Stimulated activated CD4-positive, alpha-beta T cell treated with anti-CD3 and anti-CD28 coated beads, Interleukin-2, amount 100 ng/mL, for 24 hours (primary cell): Measurements from ENCODE around the gene AGK.
"Not testable (repeated sequence)": the region's sequence is repeated elsewhere in the genome, so short reads cannot be mapped to it uniquely, and the experiment has no call there.

Source experiments
- DNase-seq, 2 donors: peaks; one replicate each; pipeline ENCODE4 v3.0.0-alpha.2; 2020

AGK gene

DNA sequence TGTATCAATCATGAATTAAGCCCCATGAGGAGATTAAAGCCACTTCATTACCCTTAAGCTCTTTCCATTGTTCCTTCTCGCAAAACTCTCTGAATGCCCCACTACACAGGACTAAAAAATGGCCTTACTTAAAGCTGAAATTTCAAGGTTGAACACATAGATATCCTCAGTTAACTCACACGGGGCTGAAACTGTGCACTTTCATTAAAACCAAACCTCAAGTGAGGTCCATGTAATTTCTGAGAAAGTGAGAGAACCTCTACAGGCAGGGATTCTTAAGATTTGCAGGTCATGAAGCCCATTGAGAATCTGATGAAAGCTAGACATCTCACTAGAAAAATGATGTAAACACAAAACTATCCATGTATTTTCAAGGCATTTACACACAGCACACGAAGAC is 134.9 kb downstream of the AGK start:
- DNase-seq: no peak

DNA sequence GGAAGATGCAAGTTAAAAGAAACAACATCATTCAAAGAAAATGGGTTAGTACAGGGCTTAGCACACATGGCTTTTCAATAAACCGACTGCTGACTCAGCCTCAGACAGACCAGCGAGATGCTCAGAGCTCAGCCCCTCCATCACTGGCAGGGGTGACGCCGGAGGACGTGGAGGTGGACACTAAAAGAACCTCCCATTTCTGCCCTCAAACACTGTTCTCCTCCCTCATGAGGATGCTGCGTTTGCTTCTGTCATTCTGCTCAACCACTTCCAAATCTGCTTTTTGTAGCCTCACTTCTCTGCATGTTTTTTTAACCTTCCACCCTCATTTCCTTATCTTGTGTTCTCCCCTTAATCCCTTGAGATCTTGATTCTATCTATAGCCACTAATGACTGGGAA is 135.5 kb downstream of the AGK start:
- no peak for DNase-seq

DNA sequence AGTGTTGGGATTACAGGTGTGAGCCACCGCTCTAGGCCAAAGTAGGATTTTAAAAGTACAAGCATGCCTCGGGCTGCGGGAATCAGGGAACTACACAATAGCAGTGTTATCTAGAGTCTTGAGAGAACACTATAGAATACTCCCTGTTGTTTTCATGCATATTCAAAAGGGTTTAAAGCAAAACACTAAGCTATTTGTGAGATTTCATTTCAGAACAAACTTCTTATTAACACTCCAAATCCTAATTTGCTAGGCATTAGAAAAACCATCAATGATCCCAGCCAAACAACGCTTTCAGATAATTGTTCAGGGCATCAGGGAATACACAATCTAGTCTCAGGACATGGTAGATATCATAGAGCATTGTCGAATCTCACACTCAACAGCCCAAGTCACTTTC is 136.8 kb downstream of the AGK start:
- no peak for DNase-seq

DNA sequence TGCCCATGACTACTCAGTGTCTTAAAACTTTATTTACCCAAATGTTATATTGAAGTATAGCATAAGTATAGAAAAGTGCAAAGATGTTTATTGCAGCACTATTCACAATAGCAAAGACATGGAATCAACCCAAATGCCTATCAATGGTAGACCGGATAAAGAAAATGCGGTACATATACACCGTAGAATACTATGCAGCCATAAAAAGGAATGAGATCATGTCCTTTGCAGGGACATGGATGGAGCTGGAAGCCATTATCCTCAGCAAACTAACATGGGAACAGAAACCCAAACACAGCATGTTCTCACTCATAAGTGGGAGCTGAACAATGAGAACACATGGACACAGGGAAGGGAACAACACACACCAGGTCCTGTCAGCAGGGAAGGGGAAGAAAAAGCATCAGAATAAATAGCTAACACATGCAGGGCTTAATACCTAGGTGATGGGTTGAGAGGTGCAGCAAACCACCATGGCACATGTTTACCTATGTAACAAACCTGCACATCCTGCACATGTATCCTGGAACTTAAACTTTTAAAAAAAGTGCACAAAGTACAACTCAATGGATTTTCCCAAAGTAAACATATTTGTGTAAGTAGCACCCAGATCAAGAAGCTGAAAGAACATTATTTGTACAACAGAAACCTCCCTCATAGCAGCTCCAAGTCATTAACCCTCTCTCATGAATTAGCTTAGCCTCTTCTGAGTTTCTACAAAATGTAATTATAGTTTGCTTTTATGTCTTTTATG is 138.0 kb downstream of the AGK start:
- not testable (repeated sequence) for DNase-seq

DNA sequence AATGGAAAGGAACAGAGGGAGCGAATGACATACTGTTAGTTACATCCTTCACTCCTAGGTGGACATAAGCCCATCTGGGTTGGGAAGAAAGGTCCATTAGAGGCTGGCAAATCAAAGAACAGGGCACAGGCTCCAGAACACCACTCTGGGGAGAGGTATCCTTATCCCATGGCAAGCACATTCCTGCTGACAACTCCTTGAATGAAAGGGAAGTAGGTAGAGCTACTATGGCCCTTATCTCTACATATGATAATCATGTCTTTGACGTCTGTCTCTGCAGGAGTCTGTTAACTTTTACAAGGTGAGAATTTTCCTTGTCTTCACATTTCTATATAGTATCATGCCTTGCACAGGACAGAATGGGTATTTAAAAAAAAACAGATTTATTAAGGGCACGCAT is 140.3 kb downstream of the AGK start:
- DNase-seq: no peak

DNA sequence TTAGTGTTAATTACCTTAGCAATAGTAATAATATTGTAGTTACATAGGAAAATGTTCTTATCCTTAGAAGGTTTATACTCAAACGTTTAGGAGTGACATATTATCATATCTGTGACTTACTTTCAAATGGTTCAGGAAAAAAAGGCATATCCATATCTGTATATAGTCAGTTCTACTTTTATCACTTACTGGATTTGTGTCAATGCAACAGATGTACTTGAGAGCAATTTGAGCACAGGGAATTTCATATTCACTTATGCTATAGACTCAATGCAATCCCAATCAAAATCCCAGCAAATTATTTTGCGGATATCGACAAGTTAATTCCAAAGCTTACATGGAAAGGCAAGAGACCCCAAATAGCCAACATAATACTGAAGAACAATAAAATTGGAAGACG is 140.8 kb downstream of the AGK start:
- DNase-seq: no peak

DNA sequence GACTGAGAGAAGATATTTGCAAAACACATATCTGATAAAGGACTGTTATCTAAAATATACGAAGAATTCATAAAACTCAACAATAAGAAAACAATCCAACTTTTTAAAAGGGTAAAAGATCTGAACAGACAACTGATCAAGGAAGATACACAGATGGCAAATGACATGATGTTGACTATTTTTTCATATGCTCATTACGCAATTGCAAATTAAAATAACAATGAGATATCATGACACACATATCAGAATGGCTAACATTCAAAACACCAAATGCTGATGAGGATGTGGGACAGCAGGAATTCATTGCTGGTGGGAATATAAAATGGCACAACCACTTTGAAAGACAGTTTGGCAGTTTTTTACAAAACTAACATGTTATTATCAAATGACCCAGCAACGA is 141.9 kb downstream of the AGK start:
- no peak for DNase-seq

DNA sequence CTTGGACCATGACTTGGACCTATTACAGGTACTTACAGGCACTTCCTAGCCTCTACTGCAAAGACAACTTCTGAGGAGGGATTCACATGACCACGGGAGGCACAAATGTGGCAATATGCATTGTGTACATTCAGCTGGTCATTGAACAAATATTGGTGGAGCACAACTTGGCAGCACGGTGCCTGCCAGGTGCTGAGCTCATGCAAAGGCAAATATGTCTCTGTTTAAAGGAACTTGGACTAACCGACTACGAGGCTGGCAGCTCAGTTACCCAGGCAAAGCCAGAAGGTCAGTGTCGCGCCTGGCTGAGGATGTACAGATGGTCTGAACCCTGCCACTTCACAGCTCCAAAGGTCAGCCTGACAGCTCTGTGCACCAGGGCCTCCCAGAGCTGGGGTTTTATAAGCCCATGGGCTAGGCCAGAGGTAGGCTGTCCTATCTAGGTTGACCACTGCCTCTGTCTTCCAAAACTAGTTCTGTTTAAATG is 144.6 kb downstream of the AGK start:
- no peak for DNase-seq

DNA sequence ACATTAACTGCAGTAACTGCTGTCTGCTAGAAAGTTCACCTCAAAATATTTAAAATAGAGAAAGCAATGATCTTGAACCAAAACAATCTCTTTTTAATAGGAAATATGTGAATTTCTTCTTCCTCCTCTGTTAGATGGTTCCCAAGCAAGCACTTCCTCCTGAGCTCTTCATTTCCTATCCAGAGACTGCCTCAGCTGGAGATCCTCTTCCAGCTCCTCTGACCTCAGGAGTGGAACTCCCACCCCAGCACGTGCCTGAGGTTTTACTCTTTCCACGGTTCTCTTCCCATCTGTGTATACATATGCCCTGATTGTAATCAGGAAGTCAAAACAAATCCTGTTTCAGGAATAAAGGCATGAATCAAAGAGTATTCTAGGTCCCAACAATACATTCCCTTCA is 145.1 kb downstream of the AGK start:
- DNase-seq: no peak

DNA sequence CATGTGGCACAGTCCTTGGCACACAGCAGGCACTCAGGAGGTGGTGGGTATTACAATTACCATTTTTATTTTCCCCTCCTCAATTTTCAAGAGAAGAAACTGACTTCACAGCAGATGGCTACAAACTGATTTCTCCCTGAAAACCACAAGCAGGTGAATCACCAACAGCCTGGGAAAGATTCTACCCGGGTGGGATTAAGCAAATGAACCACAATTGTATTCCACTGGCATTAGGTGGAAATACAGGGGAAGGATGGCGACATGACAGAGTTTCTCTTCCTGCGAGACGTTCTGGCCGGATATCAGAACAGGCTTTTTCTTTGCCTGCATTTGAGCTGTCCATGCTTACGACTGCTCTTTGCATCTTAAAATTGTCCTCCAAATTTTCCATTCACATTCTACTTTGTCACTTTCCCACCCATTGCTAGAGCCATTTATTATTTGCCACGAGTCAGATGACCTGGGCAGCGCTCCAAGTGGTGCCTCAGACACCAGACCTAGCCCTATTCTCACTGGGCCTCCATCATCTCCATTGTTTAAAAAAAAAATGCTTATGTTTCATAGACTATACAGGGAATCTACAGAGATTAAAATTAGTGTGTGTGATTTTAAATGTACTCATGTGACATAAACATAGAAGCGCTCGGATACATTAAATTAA is 146.1 kb downstream of the AGK start:
- DNase-seq: no peak

DNA sequence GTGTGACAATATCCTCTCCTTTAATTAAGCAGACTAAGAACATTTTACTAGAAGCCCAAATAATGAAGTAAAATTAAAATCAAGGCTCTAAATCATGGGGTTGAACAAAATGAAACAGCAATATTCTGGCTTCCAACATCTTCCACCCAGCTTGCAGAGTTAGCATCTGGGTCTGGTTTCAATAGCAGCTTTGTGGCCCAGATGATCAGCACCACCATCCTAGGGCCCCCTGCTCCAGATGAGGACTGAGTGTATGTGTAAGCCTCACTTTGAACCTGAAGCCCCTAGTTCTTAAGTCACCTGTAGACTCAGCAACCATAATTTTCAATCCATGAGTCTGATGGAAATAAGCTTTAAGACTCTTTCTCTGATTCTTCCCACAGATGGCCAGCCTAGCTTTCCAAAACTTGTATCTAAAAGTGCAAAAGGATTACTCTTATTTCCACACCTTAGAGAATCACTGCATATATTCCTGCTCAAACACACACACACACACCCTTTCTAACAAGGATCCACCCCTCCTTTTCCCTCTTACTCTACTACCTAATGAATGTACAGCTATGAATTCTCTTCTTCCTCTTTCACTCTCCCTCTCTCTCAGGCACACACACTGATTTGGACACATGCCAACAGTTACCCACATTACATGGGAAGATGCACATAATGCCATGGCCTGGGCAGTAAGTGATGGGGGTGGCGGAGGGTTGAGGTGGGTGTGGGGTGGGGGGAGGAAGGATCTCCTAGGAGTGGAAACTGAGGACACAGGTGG is 147.2 kb downstream of the AGK start:
- no peak for DNase-seq

DNA sequence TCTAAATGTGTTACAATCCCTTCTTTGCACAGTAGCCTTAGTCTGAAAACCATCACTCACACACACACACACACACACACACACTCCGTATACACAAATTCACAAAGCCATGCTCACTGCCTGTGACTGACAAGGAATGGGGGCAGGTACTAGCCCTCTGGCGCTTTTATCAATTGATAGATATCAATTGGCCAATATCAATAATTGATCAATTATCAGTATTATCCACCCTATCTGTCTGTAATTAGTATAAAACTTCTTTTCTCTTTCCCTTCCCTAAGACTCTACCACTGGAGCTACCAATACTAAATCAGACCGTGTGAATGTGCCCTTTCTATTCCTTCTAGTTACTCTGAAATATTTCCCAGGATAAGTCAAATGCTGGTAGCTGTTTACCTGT is 148.7 kb downstream of the AGK start:
- DNase-seq: no peak

DNA sequence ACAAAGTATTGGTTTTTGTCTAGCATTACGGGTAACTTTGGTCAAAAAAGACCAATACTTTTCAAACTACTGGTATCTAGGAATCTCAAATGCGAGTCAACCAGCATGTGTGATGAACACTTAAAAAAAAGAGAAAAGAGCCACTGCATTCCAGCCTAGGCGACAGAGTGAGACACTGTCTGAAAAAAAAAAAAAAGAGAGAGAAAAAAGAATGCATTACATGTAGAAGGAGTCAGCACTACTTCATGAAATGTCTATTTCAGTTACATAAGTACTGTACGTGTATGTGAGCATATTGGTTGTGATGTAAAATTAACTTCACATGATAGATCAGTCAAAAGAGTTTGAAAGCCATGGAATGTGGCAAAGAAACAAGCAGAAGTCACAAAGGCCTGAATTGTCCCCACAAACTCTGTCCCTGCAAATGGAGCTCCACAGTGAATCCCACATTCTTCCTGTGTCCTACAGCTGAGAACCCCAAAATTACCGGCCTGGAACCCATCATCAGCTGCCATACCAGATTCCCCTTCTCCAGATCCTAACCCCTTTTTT is 149.2 kb downstream of the AGK start:
- no peak for DNase-seq

DNA sequence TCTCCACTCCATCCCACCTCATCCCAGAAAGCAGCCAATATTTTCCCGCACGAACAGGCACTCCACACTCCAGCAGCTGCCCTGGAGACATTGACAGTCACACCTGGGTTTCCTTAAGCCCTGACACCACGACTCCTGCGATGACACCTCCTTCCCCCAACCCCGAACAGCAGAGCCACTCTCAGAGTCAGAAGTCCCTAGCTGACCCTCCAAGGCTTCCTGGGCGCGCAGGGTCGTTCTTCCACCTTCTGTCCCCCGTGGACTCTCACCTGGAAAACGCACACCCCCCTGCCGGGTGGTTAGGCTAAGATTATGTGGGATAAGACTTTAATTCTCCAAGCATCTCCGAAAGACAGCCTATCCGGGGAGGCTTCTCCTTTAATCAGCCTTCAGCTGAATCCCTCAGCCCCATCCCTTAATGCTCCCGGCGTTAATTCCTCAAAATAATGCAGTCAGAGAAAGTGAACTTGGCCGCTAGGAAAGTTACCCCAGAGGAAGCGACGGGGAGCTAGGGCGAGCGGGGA is 149.7 kb downstream of the AGK start:
- DNase-seq: peak in 1 of 2 donors; percentile 8

DNA sequence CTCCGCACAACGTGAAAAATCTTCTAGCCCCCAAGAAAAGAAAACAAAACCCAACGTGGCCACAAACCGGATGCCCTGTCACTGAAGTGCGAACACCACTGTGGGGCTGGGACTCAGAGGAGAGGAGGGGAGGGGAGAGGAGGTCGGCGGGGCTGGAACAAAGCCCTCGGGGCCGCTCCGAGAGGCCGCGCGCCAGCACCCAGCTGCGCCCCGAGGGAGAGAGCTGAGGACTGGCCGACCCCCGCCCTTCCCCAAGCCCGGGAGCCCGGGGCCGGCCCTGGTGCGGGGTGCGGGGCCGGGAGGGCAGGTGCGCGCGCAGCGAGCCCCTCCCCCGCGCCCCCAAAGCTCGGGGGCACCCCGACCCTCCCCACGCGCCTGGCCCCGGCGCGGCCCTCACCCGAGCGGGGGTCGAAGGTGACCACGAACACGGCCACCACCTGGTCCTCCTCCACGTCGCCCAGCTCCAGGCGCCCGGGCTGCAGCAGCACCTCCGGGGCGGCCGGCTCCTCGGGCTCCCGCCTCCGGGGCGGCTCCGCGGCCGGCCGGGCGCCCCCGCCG is 150.4 kb downstream of the AGK start:
- DNase-seq: peak; percentile 63 to 69

DNA sequence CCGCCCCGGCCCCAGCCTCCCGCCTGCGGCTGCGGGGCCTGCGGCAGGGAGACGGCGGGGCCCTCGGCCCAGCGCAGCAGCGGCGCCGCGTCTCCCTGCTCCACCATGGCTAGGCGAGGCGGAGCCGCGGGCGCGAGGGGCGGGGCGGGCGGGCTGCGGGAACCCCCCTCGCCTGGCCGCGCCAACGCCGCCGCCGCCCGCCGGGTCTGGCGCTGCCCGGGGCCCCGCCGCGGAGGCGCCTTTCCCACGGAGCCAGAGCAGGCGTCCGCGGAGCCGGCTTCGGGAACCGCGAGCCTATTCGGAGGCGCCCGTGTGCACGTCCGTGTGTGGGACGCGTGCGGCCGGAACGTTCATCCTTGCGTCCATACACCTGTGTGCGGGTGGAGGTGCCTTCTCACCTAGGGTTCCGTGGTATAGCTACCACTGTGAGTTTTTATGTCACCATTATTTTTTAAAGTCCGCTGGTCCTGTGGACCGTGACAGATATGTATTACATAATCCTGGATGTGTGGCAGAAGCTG is 150.9 kb downstream of the AGK start, which contains the start of gene DENND11:
Gene DENND11, minus strand, starts transcription at position 120 of the 521 bp plus-strand sequence. Its CDS starts 13 bp downstream, at position 107.
- peak; percentile 54 to 64 for DNase-seq

DNA sequence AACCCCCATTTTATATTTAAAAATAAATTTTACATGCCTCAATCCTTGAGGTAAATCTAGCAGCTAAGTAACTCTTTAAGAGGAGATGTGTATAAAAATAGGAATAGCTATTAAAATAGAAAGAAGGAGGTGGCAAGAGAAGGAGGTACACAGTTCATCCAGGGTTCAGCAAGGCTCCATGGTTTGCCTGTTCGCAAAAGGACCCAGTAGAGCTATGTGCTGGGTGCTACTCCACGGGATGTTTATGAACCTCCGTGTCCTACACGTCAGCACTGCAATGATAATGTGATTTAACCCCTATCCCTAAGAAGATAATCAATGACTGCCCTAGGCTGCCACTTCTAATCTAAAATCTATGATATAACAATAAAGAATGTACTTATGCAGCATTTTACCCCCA is 151.7 kb downstream of the AGK start:
- no peak for DNase-seq

DNA sequence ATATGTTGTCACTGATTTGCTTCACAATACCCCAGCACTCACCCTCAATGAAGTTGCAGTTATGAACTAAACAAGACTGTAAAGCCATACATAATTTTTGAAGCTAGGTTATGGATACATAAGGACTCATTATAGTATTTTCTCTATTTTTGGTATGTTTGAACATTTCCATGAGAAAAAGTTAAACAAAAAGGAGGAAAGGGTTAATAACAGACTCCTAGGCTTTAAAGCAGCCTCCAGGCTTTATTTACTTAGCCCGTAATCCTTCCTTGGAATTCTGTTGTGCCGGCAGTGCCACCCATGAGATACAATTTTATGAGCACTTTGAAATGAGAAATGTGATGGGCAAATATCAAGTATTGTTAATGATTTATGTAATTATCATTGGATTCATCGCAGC is 152.9 kb downstream of the AGK start:
- DNase-seq: no peak

DNA sequence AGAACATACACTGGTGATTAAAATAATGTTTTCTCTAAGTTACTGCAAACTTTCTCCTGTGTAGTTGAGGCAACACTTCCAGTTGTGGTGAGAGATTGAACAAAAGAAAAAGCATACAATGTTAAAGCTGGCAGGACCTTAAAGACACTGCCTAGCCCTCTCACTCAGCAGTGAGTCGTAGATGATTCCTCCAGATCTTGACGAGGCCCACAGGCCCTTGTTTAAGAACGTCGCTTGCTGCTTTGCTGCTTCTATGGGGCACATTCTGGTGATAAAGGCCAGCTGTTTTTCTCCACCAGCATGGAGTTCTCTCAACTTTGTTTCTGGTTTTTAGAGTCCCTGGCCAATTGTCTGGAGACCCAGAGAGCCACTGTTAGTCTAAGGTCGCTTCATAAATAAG is 153.5 kb downstream of the AGK start:
- DNase-seq: no peak
